Measurements from ENCODE around the gene MUC6. TPM values are rescaled to one million over a fixed set of nuclear protein-coding genes. Genes with fewer than 3 reads are reported as not detected.

Gene MUC6
- total RNA-seq, 6 experiments from 2014 or later = not detected

- Mint-ChIP-seq H3K9me3 (no peaks in the 10 kb centered on the region; the same call in 1 of the 2 replicates), H3K4me1 (ENCODE audit: low read depth) (no peaks in the 10 kb centered on the region), H3K27ac (no peak overlapping the region), H3K4me3 (no peak overlapping the region), H3K27me3 (ENCODE audit: insufficient read depth) (peaks cover 1% of the 10 kb centered on the region; the same call in 1 of the 2 replicates), H3K36me3 (ENCODE audit: low read depth) (no peaks in the 10 kb centered on the region)
- TF ChIP-seq CTCF (IDR thresholded peaks at IDR 0.05) = no peak
- no peak for DNase-seq
These were observed 47.4 kb upstream of the MUC6 start for GRCh38 chr11:1083621-1084551.

GRCh38 chr11:1082728-1083620 is 46.5 kb upstream of the MUC6 start:
- no peak for DNase-seq
- TF ChIP-seq CTCF (IDR thresholded peaks at IDR 0.05) = no peak
- Mint-ChIP-seq H3K27me3 (ENCODE audit: insufficient read depth) (peaks cover 1% of the 10 kb centered on the region; the same call in 1 of the 2 replicates), H3K27ac (no peak overlapping the region), H3K36me3 (ENCODE audit: low read depth) (no peaks in the 10 kb centered on the region), H3K4me1 (ENCODE audit: low read depth) (no peaks in the 10 kb centered on the region), H3K4me3 (no peak overlapping the region), H3K9me3 (no peaks in the 10 kb centered on the region; the same call in 1 of the 2 replicates)

GRCh38 chr11:1082346-1082727 is 45.8 kb upstream of the MUC6 start:
- no peak for TF ChIP-seq CTCF (IDR thresholded peaks at IDR 0.05)
- no peak for DNase-seq
- no peaks in the 10 kb centered on the region; the same call in 1 of the 2 replicates for H3K9me3 Mint-ChIP-seq

GRCh38 chr11:1081601-1082311 is 45.2 kb upstream of the MUC6 start:
- Mint-ChIP-seq H3K9me3 (no peaks in the 10 kb centered on the region), H3K36me3 (ENCODE audit: low read depth) (no peaks in the 10 kb centered on the region), H3K27ac (no peak overlapping the region), H3K27me3 (ENCODE audit: insufficient read depth) (peaks cover 1% of the 10 kb centered on the region; the same call in 1 of the 2 replicates), H3K4me3 (no peak overlapping the region), H3K4me1 (ENCODE audit: low read depth) (no peaks in the 10 kb centered on the region)
- no peak for TF ChIP-seq CTCF (IDR thresholded peaks at IDR 0.05)
- no peak for DNase-seq

More at GRCh38 chr11:1082346-1082727, 45.8 kb upstream of the MUC6 start:
- H3K27me3 Mint-ChIP-seq (ENCODE audit: insufficient read depth) = peaks cover 1% of the 10 kb centered on the region; the same call in 1 of the 2 replicates
- H3K4me3 Mint-ChIP-seq = no peak overlapping the region
- no peaks in the 10 kb centered on the region for H3K36me3 Mint-ChIP-seq (ENCODE audit: low read depth)
- H3K4me1 Mint-ChIP-seq (ENCODE audit: low read depth) = no peaks in the 10 kb centered on the region
- H3K27ac Mint-ChIP-seq = no peak overlapping the region

GRCh38 chr11:1078191-1078601 is 41.7 kb upstream of the MUC6 start:
- no peak for TF ChIP-seq CTCF (IDR thresholded peaks at IDR 0.05)
- Mint-ChIP-seq H3K4me1 (ENCODE audit: low read depth) (no peaks in the 10 kb centered on the region), H3K27me3 (ENCODE audit: insufficient read depth) (no peaks in the 10 kb centered on the region; the same call in 1 of the 2 replicates), H3K36me3 (ENCODE audit: low read depth) (no peaks in the 10 kb centered on the region), H3K4me3 (no peak overlapping the region), H3K27ac (no peak overlapping the region), H3K9me3 (no peaks in the 10 kb centered on the region)
- DNase-seq = no peak
